Measurements from ENCODE around the gene RAB24.

RAB24 gene

DNA sequence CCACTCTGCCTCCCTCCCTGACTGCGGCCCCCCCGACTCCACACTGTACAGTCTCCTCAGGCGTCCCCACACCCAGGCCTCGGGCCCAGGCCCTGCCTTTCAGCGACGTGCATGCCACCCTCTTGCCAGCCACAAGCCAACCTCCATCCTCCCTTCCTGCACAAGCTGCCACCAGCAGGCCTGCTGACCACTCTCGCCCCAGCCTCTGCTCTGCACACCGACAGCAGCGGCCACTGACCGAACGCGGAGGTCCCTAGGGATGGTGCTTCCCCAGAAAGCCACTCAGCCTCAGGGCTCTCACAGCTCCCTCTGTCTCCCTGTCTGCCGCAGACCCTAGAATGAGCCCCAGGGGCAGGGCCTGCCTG is 29.4 kb upstream of the RAB24 start:
- H3K4me3 ChIP-seq (ENCODE audit: control insufficient read depth, low read depth, low read length), result no peak overlapping the region
- DNase-seq (ENCODE audit: low read depth), result no peak
- TF ChIP-seq, protein P1, sequence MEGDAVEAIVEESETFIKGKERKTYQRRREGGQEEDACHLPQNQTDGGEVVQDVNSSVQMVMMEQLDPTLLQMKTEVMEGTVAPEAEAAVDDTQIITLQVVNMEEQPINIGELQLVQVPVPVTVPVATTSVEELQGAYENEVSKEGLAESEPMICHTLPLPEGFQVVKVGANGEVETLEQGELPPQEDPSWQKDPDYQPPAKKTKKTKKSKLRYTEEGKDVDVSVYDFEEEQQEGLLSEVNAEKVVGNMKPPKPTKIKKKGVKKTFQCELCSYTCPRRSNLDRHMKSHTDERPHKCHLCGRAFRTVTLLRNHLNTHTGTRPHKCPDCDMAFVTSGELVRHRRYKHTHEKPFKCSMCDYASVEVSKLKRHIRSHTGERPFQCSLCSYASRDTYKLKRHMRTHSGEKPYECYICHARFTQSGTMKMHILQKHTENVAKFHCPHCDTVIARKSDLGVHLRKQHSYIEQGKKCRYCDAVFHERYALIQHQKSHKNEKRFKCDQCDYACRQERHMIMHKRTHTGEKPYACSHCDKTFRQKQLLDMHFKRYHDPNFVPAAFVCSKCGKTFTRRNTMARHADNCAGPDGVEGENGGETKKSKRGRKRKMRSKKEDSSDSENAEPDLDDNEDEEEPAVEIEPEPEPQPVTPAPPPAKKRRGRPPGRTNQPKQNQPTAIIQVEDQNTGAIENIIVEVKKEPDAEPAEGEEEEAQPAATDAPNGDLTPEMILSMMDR (IDR thresholded peaks at IDR 0.05; ENCODE audit: control insufficient read depth, insufficient read depth, low read depth, low read length, missing control alignments), result no peak

- H3K4me3 ChIP-seq (ENCODE audit: control insufficient read depth, low read depth, low read length), result no peak overlapping the region
- no peak for DNase-seq (ENCODE audit: low read depth)
- TF ChIP-seq, protein P1 (IDR thresholded peaks at IDR 0.05; ENCODE audit: control insufficient read depth, insufficient read depth, low read depth, low read length, missing control alignments), result no peak
Measured at GRCh38 chr5:177332031-177332895, 28.7 kb upstream of the RAB24 start.

DNA sequence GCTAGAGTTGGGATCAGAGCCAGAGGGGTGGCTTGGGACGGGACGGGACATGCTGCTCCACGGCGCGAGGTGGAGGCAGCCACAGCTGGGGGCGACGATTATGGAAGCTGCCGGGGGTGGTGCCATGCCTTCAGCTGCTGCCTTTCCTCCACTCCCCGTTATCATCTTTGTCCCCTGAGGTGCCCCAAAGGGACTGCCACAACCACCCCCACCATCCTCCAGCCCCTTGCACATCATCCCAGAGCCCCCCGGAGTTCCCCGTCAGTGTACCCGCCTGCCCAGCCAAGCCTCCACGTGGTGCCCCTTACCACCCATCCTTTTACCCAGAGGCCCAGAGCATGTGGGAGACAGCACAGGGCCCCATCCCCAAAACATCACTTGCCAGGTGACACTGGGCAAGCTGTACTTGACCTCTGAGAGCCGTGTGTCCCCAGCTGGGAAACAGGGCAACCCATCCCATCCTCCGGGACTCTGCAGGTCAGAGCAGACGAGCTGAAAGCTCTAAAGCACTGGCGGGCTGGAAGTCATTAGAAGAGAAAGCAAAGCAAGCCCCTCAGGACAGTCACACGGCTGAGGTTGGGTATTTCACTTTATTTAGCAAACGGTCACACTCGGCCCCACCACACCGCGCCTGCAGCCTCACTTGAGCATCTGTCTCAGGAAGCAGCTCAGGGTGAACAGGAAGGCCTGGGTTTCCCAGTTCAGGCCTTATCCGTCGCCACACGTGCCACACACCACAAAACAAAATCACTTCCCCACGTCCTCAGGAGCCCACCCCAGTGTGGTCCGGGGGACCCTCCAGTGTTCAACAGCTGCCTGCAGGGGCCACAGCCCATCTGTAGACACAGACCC is 27.7 kb upstream of the RAB24 start:
- DNase-seq (ENCODE audit: low read depth), result no peak
- no peak overlapping the region for H3K4me3 ChIP-seq (ENCODE audit: control insufficient read depth, low read depth, low read length)
- TF ChIP-seq, protein P1 (IDR thresholded peaks at IDR 0.05; ENCODE audit: control insufficient read depth, insufficient read depth, low read depth, low read length, missing control alignments), result no peak

DNA sequence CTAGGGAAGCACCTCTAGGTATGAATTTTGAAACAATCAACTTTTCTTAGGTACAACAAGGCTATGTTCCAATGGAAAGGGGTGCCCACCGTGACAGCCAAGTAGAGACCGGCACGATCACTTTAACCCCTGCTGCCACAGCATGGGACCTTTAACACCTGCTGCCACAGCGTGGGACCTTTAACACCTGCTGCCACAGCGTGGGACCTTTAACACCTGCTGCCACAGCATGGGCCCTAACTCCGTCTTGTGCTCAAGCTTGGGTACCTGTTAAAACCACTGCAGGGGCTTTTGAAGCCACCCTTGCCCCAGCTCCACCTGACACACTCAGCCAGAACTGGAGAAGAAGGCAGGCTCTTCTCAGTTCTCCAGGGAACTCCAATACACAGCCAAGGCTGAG is 26.4 kb upstream of the RAB24 start:
- no peak for DNase-seq (ENCODE audit: low read depth)
- TF ChIP-seq, protein P1 (IDR thresholded peaks at IDR 0.05; ENCODE audit: control insufficient read depth, insufficient read depth, low read depth, low read length, missing control alignments), result no peak
- no peak overlapping the region for H3K4me3 ChIP-seq (ENCODE audit: control insufficient read depth, low read depth, low read length)

- DNase-seq (ENCODE audit: low read depth), result no peak
- no peak overlapping the region for H3K4me3 ChIP-seq (ENCODE audit: control insufficient read depth, low read depth, low read length)
- TF ChIP-seq, protein P1 (IDR thresholded peaks at IDR 0.05; ENCODE audit: control insufficient read depth, insufficient read depth, low read depth, low read length, missing control alignments), result no peak
Measured at GRCh38 chr5:177328545-177329231, 25.2 kb upstream of the RAB24 start.
